HepG2 (cell line): ENCODE data around the gene SELENOS.

Experiments used
- BRCA1 ChIP-seq: sonication (generic); formaldehyde crosslinking; IDR thresholded peaks from 2 replicates; pipeline ENCODE4 v1.4.0; 2020; ENCODE audit warnings: missing genetic modification reagents
- EP300 ChIP-seq, 3 experiments: sonication (generic) in 1 of 3; formaldehyde crosslinking in 1 of 3; IDR thresholded peaks; 2 replicates each; pipeline versions ENCODE4 v1.5.1 to v1.6.1; 2011 to 2020; ENCODE audit warnings: low read depth in 2 of 3, low read length in 2 of 3, borderline replicate concordance in 1 of 3, improper control_type of control experiment in 1 of 3, mild to moderate bottlenecking in 1 of 3, missing genetic modification reagents in 1 of 3, moderate library complexity in 1 of 3
- NCOA2 ChIP-seq: sonication (generic); formaldehyde crosslinking; IDR thresholded peaks from 2 replicates; pipeline ENCODE4 v1.8.0; 2022; ENCODE audit warnings: inconsistent platforms
- NR2F1 ChIP-seq, 2 experiments: fragments of 450-650 bp in 1 of 2; formaldehyde crosslinking in 1 of 2; IDR thresholded peaks; 2 replicates each; pipeline versions ENCODE4 v1.5.0 to v1.6.1; 2016 to 2020; ENCODE audit warnings: mild to moderate bottlenecking in 1 of 2, missing compliant biosample characterization in 1 of 2, missing genetic modification reagents in 1 of 2, moderate library complexity in 1 of 2
- PAX8 ChIP-seq: sonication (generic); formaldehyde crosslinking; IDR thresholded peaks from 2 replicates; pipeline ENCODE4 v1.8.0; 2022; ENCODE audit warnings: mild to moderate bottlenecking, missing genetic modification reagents, borderline replicate concordance
- POLR2A ChIP-seq, 2 experiments: IDR thresholded peaks; 2 replicates each; pipeline ENCODE4 v1.6.1; 2011; ENCODE audit warnings: low read depth in 2 of 2, low read length in 2 of 2, mild to moderate bottlenecking in 1 of 2, moderate library complexity in 1 of 2; ENCODE audit not compliant: insufficient read depth in 1 of 2
- SMAD3 ChIP-seq: sonication (generic); formaldehyde crosslinking; IDR thresholded peaks from 2 replicates; pipeline ENCODE4 v1.4.0; 2020; ENCODE audit warnings: missing genetic modification reagents
- ZBTB46 ChIP-seq: sonication (generic); formaldehyde crosslinking; IDR thresholded peaks from 2 replicates; pipeline ENCODE4 v1.4.0; 2020; ENCODE audit warnings: mild to moderate bottlenecking, missing genetic modification reagents, borderline replicate concordance
- ZEB1 ChIP-seq: IDR thresholded peaks from 2 replicates; pipeline ENCODE4 v1.6.1; 2012; ENCODE audit warnings: mild to moderate bottlenecking, low read depth, inconsistent platforms; ENCODE audit not compliant: insufficient replicate concordance
- ZNF253 ChIP-seq: sonication (generic); formaldehyde crosslinking; IDR thresholded peaks from 2 replicates; pipeline ENCODE4 v1.8.0; 2022; ENCODE audit warnings: mild to moderate bottlenecking, missing genetic modification reagents, borderline replicate concordance
- ZNF816 ChIP-seq: sonication (generic); formaldehyde crosslinking; IDR thresholded peaks from 2 replicates; pipeline ENCODE4 v1.8.0; 2022; ENCODE audit warnings: missing genetic modification reagents, mild to moderate bottlenecking, borderline replicate concordance
- TF ChIP-seq, protein P1 (sequence below): sonication (generic); formaldehyde crosslinking; IDR thresholded peaks from 2 replicates; pipeline ENCODE4 v1.5.0; 2020; ENCODE audit warnings: mild to moderate bottlenecking, missing genetic modification reagents, moderate library complexity
- TF ChIP-seq, protein P2 (sequence below): sonication (generic); formaldehyde crosslinking; IDR thresholded peaks from 2 replicates; pipeline ENCODE4 v1.9.0; 2021; ENCODE audit warnings: missing genetic modification reagents, borderline replicate concordance

- TF ChIP-seq NCOA2 (no peak), BRCA1 (CRISPR knock-in tag) (no peak), SMAD3 (no peak), POLR2A (IDR thresholded peaks at IDR 0.05; ENCODE audit: insufficient read depth in 1 of 2, low read depth in 2 of 2, low read length in 2 of 2) (no peak), NR2F1 (CRISPR knock-in tag; IDR thresholded peaks at IDR 0.05) (no peak), PAX8 (CRISPR knock-in tag) (no peak), EP300 (IDR thresholded peaks at IDR 0.05; ENCODE audit: low read depth in 2 of 2, low read length in 2 of 2) (no peak), EP300 (CRISPR knock-in tag; IDR thresholded peaks at IDR 0.05; ENCODE audit: borderline replicate concordance) (no peak), ZBTB46 (CRISPR knock-in tag) (no peak), ZEB1 (no peak), ZNF816 (no peak), ZNF253 (CRISPR knock-in tag) (no peak)
- TF ChIP-seq, protein P1, sequence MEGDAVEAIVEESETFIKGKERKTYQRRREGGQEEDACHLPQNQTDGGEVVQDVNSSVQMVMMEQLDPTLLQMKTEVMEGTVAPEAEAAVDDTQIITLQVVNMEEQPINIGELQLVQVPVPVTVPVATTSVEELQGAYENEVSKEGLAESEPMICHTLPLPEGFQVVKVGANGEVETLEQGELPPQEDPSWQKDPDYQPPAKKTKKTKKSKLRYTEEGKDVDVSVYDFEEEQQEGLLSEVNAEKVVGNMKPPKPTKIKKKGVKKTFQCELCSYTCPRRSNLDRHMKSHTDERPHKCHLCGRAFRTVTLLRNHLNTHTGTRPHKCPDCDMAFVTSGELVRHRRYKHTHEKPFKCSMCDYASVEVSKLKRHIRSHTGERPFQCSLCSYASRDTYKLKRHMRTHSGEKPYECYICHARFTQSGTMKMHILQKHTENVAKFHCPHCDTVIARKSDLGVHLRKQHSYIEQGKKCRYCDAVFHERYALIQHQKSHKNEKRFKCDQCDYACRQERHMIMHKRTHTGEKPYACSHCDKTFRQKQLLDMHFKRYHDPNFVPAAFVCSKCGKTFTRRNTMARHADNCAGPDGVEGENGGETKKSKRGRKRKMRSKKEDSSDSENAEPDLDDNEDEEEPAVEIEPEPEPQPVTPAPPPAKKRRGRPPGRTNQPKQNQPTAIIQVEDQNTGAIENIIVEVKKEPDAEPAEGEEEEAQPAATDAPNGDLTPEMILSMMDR (CRISPR knock-in tag): no peak
- TF ChIP-seq, protein P2, sequence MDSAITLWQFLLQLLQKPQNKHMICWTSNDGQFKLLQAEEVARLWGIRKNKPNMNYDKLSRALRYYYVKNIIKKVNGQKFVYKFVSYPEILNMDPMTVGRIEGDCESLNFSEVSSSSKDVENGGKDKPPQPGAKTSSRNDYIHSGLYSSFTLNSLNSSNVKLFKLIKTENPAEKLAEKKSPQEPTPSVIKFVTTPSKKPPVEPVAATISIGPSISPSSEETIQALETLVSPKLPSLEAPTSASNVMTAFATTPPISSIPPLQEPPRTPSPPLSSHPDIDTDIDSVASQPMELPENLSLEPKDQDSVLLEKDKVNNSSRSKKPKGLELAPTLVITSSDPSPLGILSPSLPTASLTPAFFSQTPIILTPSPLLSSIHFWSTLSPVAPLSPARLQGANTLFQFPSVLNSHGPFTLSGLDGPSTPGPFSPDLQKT (CRISPR knock-in tag): no peak
Observed at GRCh38 chr15:101326026-101326315, 48.7 kb upstream of the SELENOS start.
